HS-5 (cell line): Measurements from ENCODE around the gene RNF213.

Source experiments
- DNase-seq: peaks from one replicate; pipeline ENCODE4 v3.0.0-alpha.2; 2012; ENCODE audit warnings: low read depth

The RNF213 gene

GRCh38 chr17:80419255-80419654 is 158.6 kb downstream of the RNF213 start:
- DNase-seq, result no peak

GRCh38 chr17:80421381-80422090 is 160.9 kb downstream of the RNF213 start:
- no peak for DNase-seq

- DNase-seq, result no peak
These were observed 161.6 kb downstream of the RNF213 start for GRCh38 chr17:80422276-80422675.

- no peak for DNase-seq
These were observed 162.3 kb downstream of the RNF213 start for GRCh38 chr17:80422981-80423380.

GRCh38 chr17:80423536-80424225 is 163.0 kb downstream of the RNF213 start:
- no peak for DNase-seq

GRCh38 chr17:80424261-80424660 is 163.6 kb downstream of the RNF213 start:
- no peak for DNase-seq

GRCh38 chr17:80424878-80425765 is 164.5 kb downstream of the RNF213 start:
- DNase-seq, result no peak

- no peak for DNase-seq
These were observed 165.3 kb downstream of the RNF213 start for GRCh38 chr17:80425835-80426426.

GRCh38 chr17:80426671-80427326 is 166.1 kb downstream of the RNF213 start:
- no peak for DNase-seq

- DNase-seq, result no peak
These were observed 167.0 kb downstream of the RNF213 start for GRCh38 chr17:80427366-80428282.

GRCh38 chr17:80428363-80428762 is 167.7 kb downstream of the RNF213 start:
- DNase-seq, result no peak

GRCh38 chr17:80428796-80429195 is 168.1 kb downstream of the RNF213 start:
- no peak for DNase-seq

GRCh38 chr17:80429356-80430275 is 169.0 kb downstream of the RNF213 start:
- DNase-seq, result no peak

- DNase-seq, result no peak
These were observed 170.0 kb downstream of the RNF213 start for GRCh38 chr17:80430446-80431245.

GRCh38 chr17:80431246-80432195 is 170.9 kb downstream of the RNF213 start:
- no peak for DNase-seq

- DNase-seq, result no peak
These were observed 171.8 kb downstream of the RNF213 start for GRCh38 chr17:80432350-80432955.

- DNase-seq, result no peak
These were observed 172.4 kb downstream of the RNF213 start for GRCh38 chr17:80432961-80433550.
